ENCODE results near the gene MRPS27. TPM values are rescaled to one million over a fixed set of nuclear protein-coding genes. Genes with fewer than 3 reads are reported as not detected.

Gene MRPS27
- polyA plus RNA-seq, 2 of the 4 experiments (the other 2 are of a cell fraction): 81.0 to 141 TPM

DNA sequence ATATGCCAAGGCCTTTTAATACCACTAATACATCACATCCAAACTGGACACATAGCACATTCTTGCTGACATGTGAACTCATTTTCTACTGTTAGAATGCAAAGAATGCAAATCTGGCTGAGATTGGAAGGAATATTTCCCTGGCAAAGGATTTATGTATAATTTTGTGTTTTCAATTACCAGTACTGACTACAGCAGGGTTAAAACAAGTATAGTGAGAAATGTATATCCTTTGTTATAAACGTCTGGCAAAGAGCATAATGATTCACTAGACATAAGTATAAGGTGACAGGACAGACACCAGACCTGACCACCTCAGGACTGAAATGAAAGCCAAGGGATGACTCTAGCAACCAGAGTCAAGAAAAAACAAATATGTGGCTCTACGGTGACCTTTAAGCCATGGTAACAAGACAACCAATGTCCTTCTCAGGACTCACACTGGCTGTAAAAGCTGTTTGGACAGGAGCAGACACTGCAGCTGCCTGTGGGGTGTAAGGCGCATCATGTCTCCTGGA is 95.0 kb downstream of the MRPS27 start:
- no peak overlapping the region for H3K4me2 ChIP-seq
- FAIRE-seq (no peak), ATAC-seq (no peak), DNase-seq (ENCODE audit: low read depth in 1 of 2, low spot score in 1 of 2) (no peak)
- no peaks in the 10 kb centered on the region for H3K4me1 ChIP-seq
- no peak overlapping the region for H3K4me3 ChIP-seq
- CTCF ChIA-PET: interaction anchor here (1.7 kb wide), 1 partner anchor 17 kb away, joined by 6 read pairs; no protein-coding TSS in a partner anchor
- H3K27ac ChIP-seq: no peak overlapping the region
- no peak for TF ChIP-seq CHD2 (IDR thresholded peaks at IDR 0.05; ENCODE audit: low read length, partially characterized antibody)
- no peak for TF ChIP-seq RFX5 (IDR thresholded peaks at IDR 0.05)
- TF ChIP-seq KDM1A (IDR thresholded peaks at IDR 0.05; ENCODE audit: low read depth): no peak
- no peak for TF ChIP-seq NFE2L2 (conservative IDR thresholded peaks at IDR 0.05; ENCODE audit: low read length)
- TF ChIP-seq MAFK (IDR thresholded peaks at IDR 0.05; ENCODE audit: partially characterized antibody): no peak
- no peak for TF ChIP-seq MAZ (IDR thresholded peaks at IDR 0.05; ENCODE audit: borderline replicate concordance, low read depth, low read length)
- TF ChIP-seq, protein P1, sequence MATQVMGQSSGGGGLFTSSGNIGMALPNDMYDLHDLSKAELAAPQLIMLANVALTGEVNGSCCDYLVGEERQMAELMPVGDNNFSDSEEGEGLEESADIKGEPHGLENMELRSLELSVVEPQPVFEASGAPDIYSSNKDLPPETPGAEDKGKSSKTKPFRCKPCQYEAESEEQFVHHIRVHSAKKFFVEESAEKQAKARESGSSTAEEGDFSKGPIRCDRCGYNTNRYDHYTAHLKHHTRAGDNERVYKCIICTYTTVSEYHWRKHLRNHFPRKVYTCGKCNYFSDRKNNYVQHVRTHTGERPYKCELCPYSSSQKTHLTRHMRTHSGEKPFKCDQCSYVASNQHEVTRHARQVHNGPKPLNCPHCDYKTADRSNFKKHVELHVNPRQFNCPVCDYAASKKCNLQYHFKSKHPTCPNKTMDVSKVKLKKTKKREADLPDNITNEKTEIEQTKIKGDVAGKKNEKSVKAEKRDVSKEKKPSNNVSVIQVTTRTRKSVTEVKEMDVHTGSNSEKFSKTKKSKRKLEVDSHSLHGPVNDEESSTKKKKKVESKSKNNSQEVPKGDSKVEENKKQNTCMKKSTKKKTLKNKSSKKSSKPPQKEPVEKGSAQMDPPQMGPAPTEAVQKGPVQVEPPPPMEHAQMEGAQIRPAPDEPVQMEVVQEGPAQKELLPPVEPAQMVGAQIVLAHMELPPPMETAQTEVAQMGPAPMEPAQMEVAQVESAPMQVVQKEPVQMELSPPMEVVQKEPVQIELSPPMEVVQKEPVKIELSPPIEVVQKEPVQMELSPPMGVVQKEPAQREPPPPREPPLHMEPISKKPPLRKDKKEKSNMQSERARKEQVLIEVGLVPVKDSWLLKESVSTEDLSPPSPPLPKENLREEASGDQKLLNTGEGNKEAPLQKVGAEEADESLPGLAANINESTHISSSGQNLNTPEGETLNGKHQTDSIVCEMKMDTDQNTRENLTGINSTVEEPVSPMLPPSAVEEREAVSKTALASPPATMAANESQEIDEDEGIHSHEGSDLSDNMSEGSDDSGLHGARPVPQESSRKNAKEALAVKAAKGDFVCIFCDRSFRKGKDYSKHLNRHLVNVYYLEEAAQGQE (IDR thresholded peaks at IDR 0.05): no peak
- TF ChIP-seq SMC3 (IDR thresholded peaks at IDR 0.05): no peak
- POLR2A ChIA-PET: no interaction called here
- WGBS (ENCODE audit: missing lambda C conversion rate): 74% methylated on average over 3 of the region's 3 CpGs
- H3K9me3 ChIP-seq: no peaks in the 10 kb centered on the region

DNA sequence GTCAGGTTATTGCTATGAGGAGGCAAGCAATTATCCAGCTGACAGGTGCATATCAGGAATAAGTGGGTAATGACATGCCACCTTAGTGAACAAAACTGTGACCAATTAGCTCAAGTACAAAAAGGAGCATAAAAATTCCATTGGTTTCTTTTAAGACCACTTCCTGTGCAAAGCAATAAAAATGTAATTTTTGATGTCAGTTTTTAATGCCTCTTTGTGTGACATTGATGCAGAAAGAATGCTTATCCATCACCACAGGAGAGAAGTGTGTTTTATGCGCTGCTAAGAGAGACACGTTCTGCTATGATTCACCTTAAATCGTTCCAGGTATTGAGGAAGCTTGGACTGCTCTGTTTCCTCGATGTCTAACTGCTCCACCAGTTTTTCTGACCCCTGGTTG is 96.7 kb downstream of the MRPS27 start:
- no peaks in the 10 kb centered on the region for H3K4me1 ChIP-seq
- no peak for FAIRE-seq
- no peak for DNase-seq (ENCODE audit: low read depth in 1 of 2, low spot score in 1 of 2)
- ChIA-PET CTCF (interaction anchor here (0.7 to 1.7 kb wide), 4 partner anchors 10 to 85 kb away, joined by 3 to 5 read pairs (median 4); no protein-coding TSS in a partner anchor), POLR2A (no interaction called here)
- H3K9me3 ChIP-seq: no peaks in the 10 kb centered on the region
- no peak for ATAC-seq
- H3K4me2 ChIP-seq: no peak overlapping the region
- WGBS (ENCODE audit: missing lambda C conversion rate): 97% methylated on average over 4 of the region's 4 CpGs
- no peak overlapping the region for H3K27ac ChIP-seq
- TF ChIP-seq, protein P2, sequence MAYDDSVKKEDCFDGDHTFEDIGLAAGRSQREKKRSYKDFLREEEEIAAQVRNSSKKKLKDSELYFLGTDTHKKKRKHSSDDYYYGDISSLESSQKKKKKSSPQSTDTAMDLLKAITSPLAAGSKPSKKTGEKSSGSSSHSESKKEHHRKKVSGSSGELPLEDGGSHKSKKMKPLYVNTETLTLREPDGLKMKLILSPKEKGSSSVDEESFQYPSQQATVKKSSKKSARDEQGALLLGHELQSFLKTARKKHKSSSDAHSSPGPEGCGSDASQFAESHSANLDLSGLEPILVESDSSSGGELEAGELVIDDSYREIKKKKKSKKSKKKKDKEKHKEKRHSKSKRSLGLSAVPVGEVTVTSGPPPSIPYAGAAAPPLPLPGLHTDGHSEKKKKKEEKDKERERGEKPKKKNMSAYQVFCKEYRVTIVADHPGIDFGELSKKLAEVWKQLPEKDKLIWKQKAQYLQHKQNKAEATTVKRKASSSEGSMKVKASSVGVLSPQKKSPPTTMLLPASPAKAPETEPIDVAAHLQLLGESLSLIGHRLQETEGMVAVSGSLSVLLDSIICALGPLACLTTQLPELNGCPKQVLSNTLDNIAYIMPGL (CRISPR knock-in tag; IDR thresholded peaks at IDR 0.05; ENCODE audit: borderline replicate concordance): no peak
- no peak for TF ChIP-seq BHLHE40 (IDR thresholded peaks at IDR 0.05; ENCODE audit: low read depth, low read length)
- no peak for TF ChIP-seq TP53 (CRISPR knock-in tag; IDR thresholded peaks at IDR 0.05)
- TF ChIP-seq RFX5 (IDR thresholded peaks at IDR 0.05): no peak
- no peak for TF ChIP-seq KDM1A (IDR thresholded peaks at IDR 0.05; ENCODE audit: low read depth)
- TF ChIP-seq CBX2 (IDR thresholded peaks at IDR 0.05; ENCODE audit: borderline replicate concordance, low read depth): no peak
- TF ChIP-seq, protein P3, sequence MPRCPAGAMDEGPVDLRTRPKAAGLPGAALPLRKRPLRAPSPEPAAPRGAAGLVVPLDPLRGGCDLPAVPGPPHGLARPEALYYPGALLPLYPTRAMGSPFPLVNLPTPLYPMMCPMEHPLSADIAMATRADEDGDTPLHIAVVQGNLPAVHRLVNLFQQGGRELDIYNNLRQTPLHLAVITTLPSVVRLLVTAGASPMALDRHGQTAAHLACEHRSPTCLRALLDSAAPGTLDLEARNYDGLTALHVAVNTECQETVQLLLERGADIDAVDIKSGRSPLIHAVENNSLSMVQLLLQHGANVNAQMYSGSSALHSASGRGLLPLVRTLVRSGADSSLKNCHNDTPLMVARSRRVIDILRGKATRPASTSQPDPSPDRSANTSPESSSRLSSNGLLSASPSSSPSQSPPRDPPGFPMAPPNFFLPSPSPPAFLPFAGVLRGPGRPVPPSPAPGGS (IDR thresholded peaks at IDR 0.05): no peak
- TF ChIP-seq, protein P4, sequence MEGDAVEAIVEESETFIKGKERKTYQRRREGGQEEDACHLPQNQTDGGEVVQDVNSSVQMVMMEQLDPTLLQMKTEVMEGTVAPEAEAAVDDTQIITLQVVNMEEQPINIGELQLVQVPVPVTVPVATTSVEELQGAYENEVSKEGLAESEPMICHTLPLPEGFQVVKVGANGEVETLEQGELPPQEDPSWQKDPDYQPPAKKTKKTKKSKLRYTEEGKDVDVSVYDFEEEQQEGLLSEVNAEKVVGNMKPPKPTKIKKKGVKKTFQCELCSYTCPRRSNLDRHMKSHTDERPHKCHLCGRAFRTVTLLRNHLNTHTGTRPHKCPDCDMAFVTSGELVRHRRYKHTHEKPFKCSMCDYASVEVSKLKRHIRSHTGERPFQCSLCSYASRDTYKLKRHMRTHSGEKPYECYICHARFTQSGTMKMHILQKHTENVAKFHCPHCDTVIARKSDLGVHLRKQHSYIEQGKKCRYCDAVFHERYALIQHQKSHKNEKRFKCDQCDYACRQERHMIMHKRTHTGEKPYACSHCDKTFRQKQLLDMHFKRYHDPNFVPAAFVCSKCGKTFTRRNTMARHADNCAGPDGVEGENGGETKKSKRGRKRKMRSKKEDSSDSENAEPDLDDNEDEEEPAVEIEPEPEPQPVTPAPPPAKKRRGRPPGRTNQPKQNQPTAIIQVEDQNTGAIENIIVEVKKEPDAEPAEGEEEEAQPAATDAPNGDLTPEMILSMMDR (IDR thresholded peaks at IDR 0.05): no peak
- no peak for TF ChIP-seq POLR2A (IDR thresholded peaks at IDR 0.05; ENCODE audit: low read length)
- TF ChIP-seq FOXS1 (CRISPR knock-in tag; IDR thresholded peaks at IDR 0.05): no peak
- no peak for TF ChIP-seq FOSL2 (IDR thresholded peaks at IDR 0.05)
- no peak for TF ChIP-seq FOSL2 (CRISPR knock-in tag; IDR thresholded peaks at IDR 0.05)
- TF ChIP-seq EHF (CRISPR knock-in tag; IDR thresholded peaks at IDR 0.05): no peak
- no peak for TF ChIP-seq HOXB5 (CRISPR knock-in tag; IDR thresholded peaks at IDR 0.05)
- no peak for TF ChIP-seq CEBPB (IDR thresholded peaks at IDR 0.05)
- TF ChIP-seq TFCP2L1 (CRISPR knock-in tag; IDR thresholded peaks at IDR 0.05): no peak
- TF ChIP-seq RAD21 (conservative IDR thresholded peaks at IDR 0.05 in 1 of 2, IDR thresholded peaks at IDR 0.05 in 1 of 2): no peak
- H3K4me3 ChIP-seq: no peak overlapping the region
